KOPT-K1 (cell line): ENCODE results near the gene CRHR1.
"Not testable (repeated sequence)": the region's sequence is repeated elsewhere in the genome, so short reads cannot be mapped to it uniquely, and the experiment has no call there.

Experiments
- H3K27ac ChIP-seq: fragments of 200-600 bp; sonication (generic); 2 replicates; pipeline ENCODE4 v1.5.1; 2016; ENCODE audit warnings: antibody characterized with exemption, mild to moderate bottlenecking, low read depth, low read length; ENCODE audit not compliant: poor library complexity, severe bottlenecking
- H3K36me3 ChIP-seq: fragments of 200-600 bp; sonication (generic); 2 replicates; pipeline ENCODE4 v1.5.1; 2017; ENCODE audit warnings: antibody characterized with exemption, mild to moderate bottlenecking, low read length, moderate library complexity; ENCODE audit not compliant: insufficient read depth
- H3K9me3 ChIP-seq: fragments of 200-600 bp; sonication (generic); 2 replicates; pipeline ENCODE4 v1.5.1; 2017; ENCODE audit warnings: antibody characterized with exemption, low read length, mild to moderate bottlenecking; ENCODE audit not compliant: insufficient read depth, poor library complexity, severe bottlenecking

CRHR1 gene

DNA sequence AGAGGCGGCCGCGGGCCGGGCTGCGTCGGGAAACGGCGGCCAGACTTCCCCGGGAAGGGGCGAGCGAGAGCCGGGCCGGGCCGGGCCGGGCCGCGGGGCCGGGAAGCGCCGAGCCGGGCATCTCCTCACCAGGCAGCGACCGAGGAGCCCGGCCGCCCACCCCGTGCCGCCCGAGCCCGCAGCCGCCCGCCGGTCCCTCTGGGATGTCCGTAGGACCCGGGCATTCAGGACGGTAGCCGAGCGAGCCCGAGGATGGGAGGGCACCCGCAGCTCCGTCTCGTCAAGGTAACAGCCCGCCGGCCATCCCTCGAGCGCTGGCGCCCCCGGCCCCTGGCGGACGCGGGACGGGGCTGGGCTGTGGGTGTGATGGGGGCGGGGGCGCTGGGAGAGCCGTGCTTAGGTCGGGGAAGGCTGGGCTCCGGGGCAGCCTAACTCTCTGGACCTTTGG, at the start of gene CRHR1:
Gene CRHR1 (plus strand): TSS at position 28 of the 448 bp plus-strand sequence. CDS start 225 bp downstream, at position 253.
- Histone ChIP-seq H3K27ac (no peak within 1 kb of the TSS), H3K9me3 (no peaks in the 10 kb centered on the region), H3K36me3 (no peaks in the 10 kb centered on the region)

DNA sequence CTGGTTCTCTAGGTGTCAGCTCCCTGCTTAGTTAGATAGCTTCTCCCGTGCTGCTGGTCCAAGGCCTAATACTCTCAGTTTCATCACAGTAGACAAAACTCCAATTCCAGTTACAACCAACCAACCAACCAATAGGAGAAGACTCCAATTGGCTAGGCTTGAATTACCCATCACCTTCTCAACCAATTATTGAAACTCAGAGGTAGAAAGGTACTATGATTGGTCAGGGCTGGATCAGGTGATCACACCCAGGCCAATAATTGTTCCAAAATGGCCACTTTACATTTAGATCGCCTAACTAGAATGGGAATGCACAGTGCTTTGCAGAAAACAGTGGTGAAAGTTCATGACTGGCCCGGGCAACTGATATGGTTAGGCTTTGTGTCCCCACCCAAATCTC, 49.5 kb upstream of the CRHR1 start:
- H3K36me3 ChIP-seq, result no peaks in the 10 kb centered on the region
- no peak overlapping the region for H3K27ac ChIP-seq
- H3K9me3 ChIP-seq, result peaks cover 36% of the 10 kb centered on the region

DNA sequence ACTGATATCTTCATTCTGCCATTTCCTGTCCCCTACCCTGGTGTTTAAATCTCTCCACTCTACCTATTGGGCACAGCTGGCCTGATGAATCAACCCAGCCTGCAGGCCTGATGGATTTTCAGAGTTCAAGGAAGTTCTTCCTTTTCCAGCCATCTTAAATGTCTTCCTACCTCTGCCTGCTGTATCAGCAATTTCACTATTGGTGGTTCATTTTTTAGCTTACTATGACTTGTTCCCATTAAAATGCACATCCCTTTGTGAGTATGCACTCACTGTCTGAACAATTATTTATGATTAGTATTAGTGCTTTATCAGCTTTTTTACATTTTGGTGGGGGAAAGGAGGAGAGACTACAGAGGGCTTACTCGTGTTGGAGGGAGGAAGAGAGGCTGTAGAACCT, 48.6 kb upstream of the CRHR1 start:
- Histone ChIP-seq H3K27ac (no peak overlapping the region), H3K9me3 (peaks cover 28% of the 10 kb centered on the region)

DNA sequence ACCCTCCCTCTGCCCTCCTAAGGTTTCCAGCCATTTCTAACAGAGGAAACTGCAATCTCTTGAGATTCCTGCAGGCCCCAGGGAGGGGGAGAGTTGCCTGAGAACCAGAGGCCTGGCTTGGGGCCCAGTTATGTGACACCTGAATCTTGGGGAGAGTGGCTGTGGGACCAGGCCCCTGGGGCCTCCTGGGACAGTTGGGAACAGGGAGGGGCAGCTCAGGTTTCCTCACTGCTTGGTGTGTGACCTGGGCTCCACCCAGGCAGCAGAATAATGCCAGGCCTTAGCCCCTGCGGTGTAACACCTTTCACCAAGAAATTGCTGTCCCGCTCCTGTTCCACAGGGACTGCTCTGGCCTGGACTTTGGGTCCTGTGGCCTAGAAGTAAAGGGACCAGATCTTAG, 44.3 kb upstream of the CRHR1 start:
- no peaks in the 10 kb centered on the region for H3K9me3 ChIP-seq
- H3K36me3 ChIP-seq, result no peaks in the 10 kb centered on the region
- H3K27ac ChIP-seq, result no peak overlapping the region

More for the DNA sequence above, 48.6 kb upstream of the CRHR1 start:
- no peaks in the 10 kb centered on the region for H3K36me3 ChIP-seq

DNA sequence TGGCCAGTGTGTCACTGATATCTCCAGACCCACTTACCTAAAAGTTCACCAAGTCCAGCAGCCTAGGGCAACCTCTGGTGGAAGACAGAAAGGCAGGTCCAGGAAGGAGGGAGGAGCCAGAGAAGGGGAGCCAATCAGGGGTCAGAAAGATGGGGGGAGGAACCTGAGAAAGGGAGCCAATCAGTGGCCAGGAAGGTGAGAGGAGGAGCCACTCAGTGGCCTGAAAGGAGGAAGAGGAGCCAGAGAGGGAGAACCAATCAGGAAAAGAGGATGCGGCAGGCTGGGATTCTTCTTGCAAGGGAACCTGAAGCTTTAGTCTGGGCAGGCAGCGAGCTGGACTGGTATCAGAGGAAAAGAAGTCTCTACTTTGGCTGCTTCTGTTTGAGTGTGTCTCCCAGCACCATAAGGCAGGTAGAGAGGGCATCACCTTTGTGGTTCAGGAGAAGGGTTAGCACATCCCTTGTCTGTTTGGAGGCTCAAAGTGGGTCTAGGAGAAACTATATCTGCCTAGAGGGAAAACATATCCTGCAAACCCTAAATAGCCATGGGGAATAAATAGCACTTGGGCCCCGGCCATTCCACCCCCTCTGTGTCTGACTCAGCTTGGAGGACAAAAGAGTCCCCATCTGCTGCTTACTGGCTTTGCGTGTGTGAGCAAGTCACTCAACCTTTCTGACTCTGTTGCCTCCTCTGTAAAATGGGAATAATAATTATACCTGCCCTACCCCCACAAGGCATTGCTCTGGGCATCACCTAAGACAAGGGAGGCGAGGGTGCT, 43.4 kb upstream of the CRHR1 start:
- Histone ChIP-seq H3K36me3 (no peaks in the 10 kb centered on the region), H3K27ac (no peak overlapping the region), H3K9me3 (no peaks in the 10 kb centered on the region)

DNA sequence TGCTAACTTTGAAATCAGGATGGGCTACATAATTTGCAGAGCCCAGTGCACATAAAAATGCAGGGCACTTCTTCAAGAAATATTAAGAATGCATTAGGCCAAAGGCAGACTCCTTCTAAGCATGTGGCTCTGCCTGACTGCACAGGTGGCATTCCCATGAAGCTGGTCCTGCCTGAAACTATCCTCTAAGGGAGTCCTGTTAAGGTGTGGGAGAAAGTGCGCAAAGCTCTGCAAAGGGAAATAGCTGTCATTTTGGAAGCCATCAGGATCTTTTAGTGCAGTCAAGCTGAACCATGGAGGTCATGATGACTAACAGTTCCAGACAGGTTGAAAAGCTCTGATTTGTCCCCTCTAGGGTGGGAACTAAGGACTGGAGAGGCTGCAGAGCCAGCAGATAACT, 41.9 kb upstream of the CRHR1 start:
- Histone ChIP-seq H3K27ac (no peak overlapping the region), H3K36me3 (no peaks in the 10 kb centered on the region), H3K9me3 (no peaks in the 10 kb centered on the region)

DNA sequence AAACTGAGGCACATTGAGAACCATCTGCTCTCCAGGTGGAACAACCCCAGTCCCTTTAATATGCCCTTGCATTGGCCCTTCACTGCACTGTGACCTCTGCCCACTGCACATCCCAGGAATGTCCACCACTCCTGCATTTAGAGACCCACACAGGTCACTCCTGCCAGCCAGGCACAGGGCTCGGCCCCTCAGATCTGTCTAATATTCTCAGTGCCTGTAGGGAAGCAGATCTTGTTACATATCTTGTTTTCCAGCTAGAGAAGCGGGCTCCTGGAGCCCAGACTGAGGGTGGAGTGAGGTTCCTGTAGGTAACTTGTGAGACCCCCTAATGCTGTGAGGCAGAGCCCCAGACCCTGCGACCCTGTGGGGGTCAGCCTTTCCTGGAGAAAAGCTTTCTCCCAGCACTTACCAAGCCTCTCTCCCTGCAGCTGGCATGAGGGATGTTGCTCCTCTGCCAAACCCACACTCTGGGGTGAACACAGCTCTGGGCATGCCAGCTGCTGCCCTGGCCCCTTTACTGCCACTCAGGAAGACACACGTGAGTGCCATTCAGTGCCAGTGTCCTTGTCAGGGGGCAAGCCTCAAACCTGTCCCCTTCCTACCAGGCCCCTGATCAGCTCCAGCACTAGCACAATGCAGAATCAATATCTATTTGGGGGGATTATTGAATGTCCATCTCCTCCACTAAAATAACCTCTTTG, 40.3 kb upstream of the CRHR1 start:
- H3K9me3 ChIP-seq, result no peaks in the 10 kb centered on the region
- H3K36me3 ChIP-seq, result no peaks in the 10 kb centered on the region
- H3K27ac ChIP-seq, result no peak overlapping the region

DNA sequence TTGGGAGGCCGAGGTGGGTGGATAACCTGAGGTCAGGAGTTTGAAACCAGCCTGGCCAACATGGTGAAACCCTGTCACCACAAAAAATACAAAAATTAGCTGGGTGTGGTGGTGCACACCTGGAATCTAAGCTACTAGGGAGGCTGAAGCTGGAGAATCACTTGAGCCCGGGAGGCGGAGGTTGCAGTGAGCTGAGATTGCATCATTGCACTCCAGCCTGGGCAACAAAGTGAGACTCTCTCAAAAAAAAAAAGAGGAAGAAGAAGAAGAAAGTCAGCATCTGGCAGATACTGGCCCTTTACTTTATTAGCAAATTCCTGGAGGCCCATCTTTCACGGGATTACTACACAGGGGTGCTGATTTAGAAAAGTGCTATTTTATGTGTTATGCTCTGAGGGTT, 39.3 kb upstream of the CRHR1 start:
- not testable (repeated sequence) for H3K27ac ChIP-seq

DNA sequence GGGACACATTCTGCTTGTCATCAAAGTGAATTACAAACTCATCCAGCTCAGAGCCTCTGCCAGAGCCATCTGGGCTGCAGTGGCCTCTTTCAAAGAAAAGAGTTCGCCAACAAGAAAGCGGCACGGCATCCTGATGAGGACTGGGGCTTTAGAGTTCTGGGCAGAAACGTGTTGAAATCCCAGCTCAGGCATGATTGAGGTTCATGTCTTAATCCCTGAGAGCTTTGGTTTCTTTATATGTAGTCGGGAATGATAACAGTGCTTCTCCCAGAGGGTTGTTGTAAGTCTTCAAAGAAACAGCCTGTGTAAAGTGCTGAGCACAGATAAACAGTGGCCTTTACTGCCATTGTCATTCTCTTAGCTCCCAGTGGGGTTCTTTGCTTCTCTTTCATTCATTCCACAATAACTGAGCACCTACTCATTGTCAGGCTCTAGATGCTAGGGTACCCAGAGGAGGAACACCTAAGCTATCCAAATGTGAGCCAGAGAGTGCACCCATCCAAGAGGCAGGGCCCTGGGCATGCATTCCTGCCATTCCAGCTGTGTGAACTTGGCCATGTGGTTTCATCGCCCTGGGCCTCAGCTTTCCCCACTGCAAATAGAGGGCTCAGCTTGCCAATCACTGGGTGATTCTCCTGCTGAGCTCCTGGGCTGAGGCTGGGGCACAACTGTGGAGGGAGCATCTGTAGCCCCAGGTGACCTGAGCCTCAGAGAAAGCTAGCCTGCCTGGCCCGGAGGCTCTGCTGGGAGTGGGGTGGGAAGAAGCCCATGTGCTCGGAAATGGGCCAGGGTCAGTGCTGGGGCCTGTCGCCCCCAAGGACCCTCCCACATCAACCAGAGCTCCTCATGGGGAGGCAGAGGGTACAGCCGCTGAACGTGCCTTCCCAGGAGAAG, 38.3 kb upstream of the CRHR1 start:
- Histone ChIP-seq H3K27ac (no peak overlapping the region), H3K9me3 (no peaks in the 10 kb centered on the region), H3K36me3 (no peaks in the 10 kb centered on the region)

More for the DNA sequence above, 39.3 kb upstream of the CRHR1 start:
- H3K9me3 ChIP-seq, H3K36me3 ChIP-seq: not testable (repeated sequence)

DNA sequence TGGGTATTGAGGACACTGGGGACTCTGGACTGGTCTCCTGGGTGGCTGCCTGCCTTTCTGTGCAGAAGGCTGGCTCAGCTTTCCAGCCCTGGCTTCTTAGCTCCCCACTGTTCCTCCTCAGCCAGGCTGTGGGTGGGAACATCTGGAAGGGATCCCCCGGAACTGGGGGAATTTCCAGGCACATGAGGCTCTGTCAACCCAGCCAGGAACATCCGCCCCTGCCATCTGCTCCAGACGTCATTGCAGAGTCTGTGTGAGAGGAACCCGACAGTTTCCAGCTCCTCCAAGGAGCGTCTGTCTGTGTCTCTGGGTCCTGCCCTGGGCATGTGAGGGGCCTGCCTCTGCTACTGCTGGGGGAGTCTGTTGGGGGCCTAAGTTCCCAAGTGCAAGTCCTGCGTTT, 36.2 kb upstream of the CRHR1 start:
- Histone ChIP-seq H3K27ac (no peak overlapping the region), H3K9me3 (no peaks in the 10 kb centered on the region), H3K36me3 (no peaks in the 10 kb centered on the region)

DNA sequence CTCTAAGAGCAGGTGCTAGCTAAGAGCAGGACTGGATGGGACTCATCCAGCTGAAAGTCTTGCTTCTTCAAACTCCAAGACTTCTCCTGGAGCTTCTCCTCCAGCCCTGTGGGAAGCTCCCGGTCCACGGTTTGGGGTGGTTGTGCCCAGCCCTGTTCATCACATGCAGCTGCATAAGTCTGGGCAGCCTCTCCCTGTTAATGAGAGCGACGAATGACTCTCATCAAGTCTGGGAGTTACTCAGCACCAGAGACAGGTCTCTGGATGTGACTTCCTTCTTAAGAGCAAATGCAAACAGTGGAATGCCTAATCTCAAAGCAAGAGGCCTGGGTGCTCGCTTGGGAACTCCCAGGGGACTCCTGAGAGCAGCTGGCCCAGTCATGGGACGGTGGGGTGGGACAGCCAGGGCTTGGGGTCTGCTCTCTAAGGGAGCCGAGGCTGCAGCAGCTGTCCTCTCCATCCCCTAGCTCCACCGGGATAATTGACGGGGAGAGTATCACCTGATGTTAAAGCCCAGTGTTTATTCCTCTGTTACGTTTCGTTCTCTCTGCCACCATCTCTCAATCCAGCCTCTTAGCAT, 35.3 kb upstream of the CRHR1 start:
- Histone ChIP-seq H3K9me3 (no peaks in the 10 kb centered on the region), H3K36me3 (no peaks in the 10 kb centered on the region), H3K27ac (no peak overlapping the region)

DNA sequence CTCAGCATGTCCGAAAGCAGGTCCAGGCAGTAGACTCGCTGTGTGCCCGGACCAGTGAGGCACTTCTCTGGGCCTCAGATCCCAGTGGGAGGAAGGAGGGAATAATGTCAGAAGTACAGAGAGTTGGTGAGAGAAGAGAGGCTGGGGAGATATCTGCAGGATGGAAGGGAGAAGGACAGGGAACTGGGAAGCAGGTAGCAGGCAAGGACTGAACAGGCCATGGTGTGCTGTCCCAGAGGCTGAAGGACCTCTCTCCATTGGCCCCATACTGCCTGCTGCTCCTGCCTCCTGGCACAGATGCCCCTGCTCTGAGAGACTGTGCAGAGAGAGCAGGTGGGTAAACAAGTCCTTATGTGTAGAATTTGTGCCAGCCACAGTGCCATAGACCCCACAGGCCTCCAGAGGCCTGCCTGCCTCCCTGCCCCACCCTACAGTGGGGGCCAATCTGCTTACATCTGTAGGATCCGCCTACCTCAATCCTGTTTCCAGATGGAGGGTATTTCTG, 34.2 kb upstream of the CRHR1 start:
- H3K9me3 ChIP-seq, result no peaks in the 10 kb centered on the region
- no peak overlapping the region for H3K27ac ChIP-seq

DNA sequence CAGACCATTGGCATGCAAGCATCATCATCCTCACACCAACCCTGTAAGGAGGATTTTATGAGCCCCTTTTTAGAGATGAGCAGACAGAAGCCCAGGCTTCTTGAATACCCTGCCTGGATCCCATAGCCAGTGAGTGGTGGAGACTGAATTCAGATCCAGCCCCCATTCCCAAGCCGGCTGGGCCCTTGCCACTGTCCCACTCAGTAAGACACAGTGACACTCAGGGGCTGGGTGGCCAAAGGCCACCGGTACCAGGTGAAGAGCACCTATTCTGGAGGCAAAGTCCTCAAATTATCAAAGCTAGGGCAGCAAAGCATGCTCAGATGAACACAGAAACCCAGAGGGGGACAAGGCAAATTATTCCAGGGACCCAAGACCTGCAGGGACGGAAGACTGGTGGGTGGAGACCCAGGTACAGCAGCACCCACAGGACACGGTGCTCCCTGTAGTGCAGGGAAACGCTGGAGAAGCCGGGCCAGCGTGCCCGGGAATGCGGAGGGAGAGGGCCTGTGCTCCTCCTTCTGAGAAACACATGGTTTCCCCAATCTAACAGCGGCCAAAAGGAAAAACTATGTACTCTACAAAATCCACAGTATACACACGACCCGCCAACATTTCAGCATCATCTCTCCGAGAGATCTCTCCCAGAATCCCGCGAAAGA, 33.2 kb upstream of the CRHR1 start:
- no peaks in the 10 kb centered on the region for H3K36me3 ChIP-seq
- no peaks in the 10 kb centered on the region for H3K9me3 ChIP-seq
- no peak overlapping the region for H3K27ac ChIP-seq

More for the DNA sequence above, 34.2 kb upstream of the CRHR1 start:
- no peaks in the 10 kb centered on the region for H3K36me3 ChIP-seq

DNA sequence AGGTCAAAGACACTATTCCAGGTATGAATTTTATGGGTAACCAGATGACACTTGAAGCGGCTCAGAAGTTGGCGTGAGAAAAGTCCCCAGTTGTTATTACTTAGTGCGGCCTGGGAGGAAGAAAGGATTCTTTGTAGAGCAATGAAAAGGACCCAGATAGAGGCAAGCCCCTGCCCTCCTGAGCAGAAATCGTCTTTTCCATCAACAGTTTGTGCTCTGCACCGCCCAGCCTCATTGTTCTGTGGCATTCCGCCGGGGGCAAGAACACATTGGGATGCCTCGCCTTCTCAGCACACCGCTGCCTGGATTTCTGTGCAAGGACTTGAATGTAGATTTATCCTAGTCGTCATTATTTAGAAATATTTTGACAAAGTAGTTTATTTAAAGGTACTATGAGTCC, 32.7 kb upstream of the CRHR1 start:
- Histone ChIP-seq H3K9me3 (no peaks in the 10 kb centered on the region), H3K27ac (no peak overlapping the region), H3K36me3 (no peaks in the 10 kb centered on the region)
